GM23338 (cell line): Measurements from ENCODE around the gene CD300H.

Experiments
- CREB1 ChIP-seq: fragments of 250-450 bp; sonication (Bioruptor Pico); IDR thresholded peaks from 2 replicates; pipeline ENCODE4 v1.5.0; 2020; ENCODE audit warnings: low read depth, mild to moderate bottlenecking, moderate library complexity
- CTCF ChIP-seq, 2 experiments: fragments of 200-600 bp in 1 of 2; sonication (generic) in 1 of 2; conservative IDR thresholded peaks; 2 replicates each; pipeline versions ENCODE4 v1.5.1 to v1.6.1; 2016 to 2017; ENCODE audit warnings: antibody characterized with exemption in 2 of 2, low read depth in 2 of 2, mild to moderate bottlenecking in 2 of 2, moderate library complexity in 1 of 2
- EZH2 ChIP-seq: fragments of 200-600 bp; sonication (generic); IDR thresholded peaks from one replicate; pipeline ENCODE4 v1.8.0; 2017; ENCODE audit warnings: antibody characterized with exemption, mild to moderate bottlenecking, low read depth; ENCODE audit not compliant: unreplicated experiment
- JUNB ChIP-seq: IDR thresholded peaks from one replicate; pipeline ENCODE4 v1.6.1; 2016; ENCODE audit warnings: antibody characterized with exemption; ENCODE audit not compliant: unreplicated experiment
- TF ChIP-seq, protein P1 (sequence below): IDR thresholded peaks from one replicate; pipeline ENCODE4 v1.6.1; 2018; ENCODE audit warnings: antibody characterized with exemption; ENCODE audit not compliant: unreplicated experiment

DNA sequence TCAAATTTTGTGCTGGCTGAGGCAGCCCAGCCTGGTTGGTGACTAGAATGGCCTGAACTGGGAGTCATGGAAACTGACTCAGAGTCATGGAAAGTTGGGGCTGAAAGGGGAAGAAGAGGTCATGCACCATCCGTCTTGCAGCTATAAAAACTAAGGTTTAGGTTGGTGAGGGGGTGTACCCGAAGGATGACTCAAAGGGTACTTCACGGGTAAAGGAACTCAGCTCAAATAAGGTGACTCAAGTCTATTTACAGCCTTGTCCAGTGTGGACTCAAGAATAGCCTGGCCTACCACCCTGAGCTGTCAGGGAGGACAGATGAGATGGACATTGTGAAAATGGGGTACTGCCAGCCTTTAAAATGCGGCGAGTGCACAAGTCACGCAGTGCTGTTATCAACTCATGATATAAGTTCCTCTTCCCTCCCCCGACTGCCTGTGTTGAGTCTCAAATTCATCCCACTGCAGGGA lies 54.7 kb downstream of the CD300H start:
- TF ChIP-seq CTCF (conservative IDR thresholded peaks at IDR 0.05; ENCODE audit: low read depth in 2 of 2) = no peak
- no peak for TF ChIP-seq JUNB
- TF ChIP-seq, protein P1, sequence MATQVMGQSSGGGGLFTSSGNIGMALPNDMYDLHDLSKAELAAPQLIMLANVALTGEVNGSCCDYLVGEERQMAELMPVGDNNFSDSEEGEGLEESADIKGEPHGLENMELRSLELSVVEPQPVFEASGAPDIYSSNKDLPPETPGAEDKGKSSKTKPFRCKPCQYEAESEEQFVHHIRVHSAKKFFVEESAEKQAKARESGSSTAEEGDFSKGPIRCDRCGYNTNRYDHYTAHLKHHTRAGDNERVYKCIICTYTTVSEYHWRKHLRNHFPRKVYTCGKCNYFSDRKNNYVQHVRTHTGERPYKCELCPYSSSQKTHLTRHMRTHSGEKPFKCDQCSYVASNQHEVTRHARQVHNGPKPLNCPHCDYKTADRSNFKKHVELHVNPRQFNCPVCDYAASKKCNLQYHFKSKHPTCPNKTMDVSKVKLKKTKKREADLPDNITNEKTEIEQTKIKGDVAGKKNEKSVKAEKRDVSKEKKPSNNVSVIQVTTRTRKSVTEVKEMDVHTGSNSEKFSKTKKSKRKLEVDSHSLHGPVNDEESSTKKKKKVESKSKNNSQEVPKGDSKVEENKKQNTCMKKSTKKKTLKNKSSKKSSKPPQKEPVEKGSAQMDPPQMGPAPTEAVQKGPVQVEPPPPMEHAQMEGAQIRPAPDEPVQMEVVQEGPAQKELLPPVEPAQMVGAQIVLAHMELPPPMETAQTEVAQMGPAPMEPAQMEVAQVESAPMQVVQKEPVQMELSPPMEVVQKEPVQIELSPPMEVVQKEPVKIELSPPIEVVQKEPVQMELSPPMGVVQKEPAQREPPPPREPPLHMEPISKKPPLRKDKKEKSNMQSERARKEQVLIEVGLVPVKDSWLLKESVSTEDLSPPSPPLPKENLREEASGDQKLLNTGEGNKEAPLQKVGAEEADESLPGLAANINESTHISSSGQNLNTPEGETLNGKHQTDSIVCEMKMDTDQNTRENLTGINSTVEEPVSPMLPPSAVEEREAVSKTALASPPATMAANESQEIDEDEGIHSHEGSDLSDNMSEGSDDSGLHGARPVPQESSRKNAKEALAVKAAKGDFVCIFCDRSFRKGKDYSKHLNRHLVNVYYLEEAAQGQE = no peak
- TF ChIP-seq EZH2 = no peak
- TF ChIP-seq CREB1 = no peak
